Breast epithelium (tissue), 3 donors: ENCODE data around the gene RARG.

Source experiments
- POLR2A ChIP-seq: fragments of 450-650 bp; IDR thresholded peaks from one replicate; pipeline ENCODE4 v1.6.1; 2016; ENCODE audit warnings: antibody characterized with exemption, mild to moderate bottlenecking, moderate library complexity
- TF ChIP-seq, protein P1 (sequence below), 3 donors: fragments of 450-650 bp; IDR thresholded peaks; one replicate each; pipeline ENCODE4 v1.5.1; 2016 to 2017; ENCODE audit warnings: antibody characterized with exemption in 3 of 3, mild to moderate bottlenecking in 3 of 3, moderate library complexity in 3 of 3

DNA sequence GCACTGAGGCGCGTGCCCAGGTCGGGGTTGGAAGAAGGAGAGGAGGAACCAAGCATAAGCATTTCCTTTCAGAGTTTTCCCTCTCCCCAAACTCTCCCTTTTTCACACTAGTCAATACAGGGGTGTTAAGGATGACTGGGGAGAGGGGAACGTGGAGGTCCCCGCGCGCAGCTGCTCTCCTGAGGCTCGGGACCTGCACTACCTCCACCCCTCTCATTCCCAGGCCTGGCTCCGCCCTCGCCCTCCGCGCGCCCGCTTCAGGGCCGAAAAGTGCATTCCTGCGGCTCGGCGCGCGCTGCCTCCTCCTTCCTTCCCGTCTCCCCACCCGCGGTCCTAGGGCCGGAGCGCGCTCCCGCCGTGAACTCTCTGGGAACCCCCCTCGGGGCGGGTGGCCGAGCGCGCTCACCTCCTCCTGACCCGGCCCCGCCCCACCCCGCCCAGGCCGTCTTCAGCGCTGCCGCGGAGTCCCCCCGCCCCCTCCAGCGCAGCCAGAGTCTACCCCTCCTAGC, 11.3 kb downstream of the RARG start:
- TF ChIP-seq, protein P1, sequence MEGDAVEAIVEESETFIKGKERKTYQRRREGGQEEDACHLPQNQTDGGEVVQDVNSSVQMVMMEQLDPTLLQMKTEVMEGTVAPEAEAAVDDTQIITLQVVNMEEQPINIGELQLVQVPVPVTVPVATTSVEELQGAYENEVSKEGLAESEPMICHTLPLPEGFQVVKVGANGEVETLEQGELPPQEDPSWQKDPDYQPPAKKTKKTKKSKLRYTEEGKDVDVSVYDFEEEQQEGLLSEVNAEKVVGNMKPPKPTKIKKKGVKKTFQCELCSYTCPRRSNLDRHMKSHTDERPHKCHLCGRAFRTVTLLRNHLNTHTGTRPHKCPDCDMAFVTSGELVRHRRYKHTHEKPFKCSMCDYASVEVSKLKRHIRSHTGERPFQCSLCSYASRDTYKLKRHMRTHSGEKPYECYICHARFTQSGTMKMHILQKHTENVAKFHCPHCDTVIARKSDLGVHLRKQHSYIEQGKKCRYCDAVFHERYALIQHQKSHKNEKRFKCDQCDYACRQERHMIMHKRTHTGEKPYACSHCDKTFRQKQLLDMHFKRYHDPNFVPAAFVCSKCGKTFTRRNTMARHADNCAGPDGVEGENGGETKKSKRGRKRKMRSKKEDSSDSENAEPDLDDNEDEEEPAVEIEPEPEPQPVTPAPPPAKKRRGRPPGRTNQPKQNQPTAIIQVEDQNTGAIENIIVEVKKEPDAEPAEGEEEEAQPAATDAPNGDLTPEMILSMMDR (IDR thresholded peaks at IDR 0.05), result peak in 1 of 3 donors; percentile 22
- TF ChIP-seq POLR2A, result no peak
